ENCODE data around the gene MAP2K2.

DNA sequence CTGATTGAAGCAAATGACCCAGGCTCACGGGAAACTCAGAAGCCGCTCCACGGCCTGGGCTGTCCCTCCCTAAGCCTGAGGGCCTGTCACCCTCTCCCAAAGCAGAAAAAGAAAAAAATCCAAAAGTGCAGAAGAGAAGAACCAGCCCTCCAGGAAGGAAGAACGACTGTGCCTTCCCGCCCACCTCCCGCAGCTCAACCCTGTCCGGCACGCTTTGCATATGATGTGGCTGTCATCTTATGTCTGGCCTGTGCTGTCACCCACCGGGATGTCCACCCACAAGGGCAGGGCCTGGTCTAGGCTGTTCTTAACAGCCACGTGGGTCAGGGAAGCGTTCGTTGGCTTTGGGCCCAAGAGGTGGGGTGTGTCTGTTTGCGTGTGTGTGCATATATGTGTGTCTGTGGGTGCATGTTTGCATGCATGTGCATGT is 70.9 kb downstream of the MAP2K2 start:
- TF ChIP-seq, protein P1, sequence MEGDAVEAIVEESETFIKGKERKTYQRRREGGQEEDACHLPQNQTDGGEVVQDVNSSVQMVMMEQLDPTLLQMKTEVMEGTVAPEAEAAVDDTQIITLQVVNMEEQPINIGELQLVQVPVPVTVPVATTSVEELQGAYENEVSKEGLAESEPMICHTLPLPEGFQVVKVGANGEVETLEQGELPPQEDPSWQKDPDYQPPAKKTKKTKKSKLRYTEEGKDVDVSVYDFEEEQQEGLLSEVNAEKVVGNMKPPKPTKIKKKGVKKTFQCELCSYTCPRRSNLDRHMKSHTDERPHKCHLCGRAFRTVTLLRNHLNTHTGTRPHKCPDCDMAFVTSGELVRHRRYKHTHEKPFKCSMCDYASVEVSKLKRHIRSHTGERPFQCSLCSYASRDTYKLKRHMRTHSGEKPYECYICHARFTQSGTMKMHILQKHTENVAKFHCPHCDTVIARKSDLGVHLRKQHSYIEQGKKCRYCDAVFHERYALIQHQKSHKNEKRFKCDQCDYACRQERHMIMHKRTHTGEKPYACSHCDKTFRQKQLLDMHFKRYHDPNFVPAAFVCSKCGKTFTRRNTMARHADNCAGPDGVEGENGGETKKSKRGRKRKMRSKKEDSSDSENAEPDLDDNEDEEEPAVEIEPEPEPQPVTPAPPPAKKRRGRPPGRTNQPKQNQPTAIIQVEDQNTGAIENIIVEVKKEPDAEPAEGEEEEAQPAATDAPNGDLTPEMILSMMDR (conservative IDR thresholded peaks at IDR 0.05 in 1 of 2, IDR thresholded peaks at IDR 0.05 in 1 of 2; ENCODE audit: extremely low read depth in 1 of 2, insufficient read depth in 1 of 2, low read depth in 1 of 2, low read length in 2 of 2): no peak
- no peak for TF ChIP-seq EZH2 (IDR thresholded peaks at IDR 0.05; ENCODE audit: borderline replicate concordance, low read length)
